CD14-positive monocyte (primary cell): ENCODE results near the gene RASD2. TPM values are rescaled to one million over a fixed set of nuclear protein-coding genes. Genes with fewer than 3 reads are reported as not detected.
A peak's percentile ranks its signal among the peaks of the same experiment; 100 is the strongest.

ENCODE experiments used
- DNase-seq, 3 donors: peaks; one replicate each; pipeline ENCODE4 v3.0.0-alpha.2; 2011 to 2022
- H2AFZ ChIP-seq: 2 replicates; pipeline ENCODE4 v1.6.0; 2012; ENCODE audit warnings: mild to moderate bottlenecking, low read depth, low read length, inconsistent platforms; ENCODE audit not compliant: insufficient read depth, poor library complexity, severe bottlenecking
- H3K27ac ChIP-seq, 2 donors: 1 replicate in 1 of 2; 2 replicates in 1 of 2; pipeline ENCODE4 v1.5.1; 2012 to 2013; ENCODE audit warnings: low read length in 2 of 2, control low read depth in 1 of 2, inconsistent platforms in 1 of 2, low read depth in 1 of 2, mild to moderate bottlenecking in 1 of 2
- H3K27me3 ChIP-seq, 2 donors: one replicate each; pipeline versions ENCODE4 v1.6.0 to v1.6.1; 2011 to 2013; ENCODE audit warnings: low read length in 2 of 2; ENCODE audit not compliant: control insufficient read depth in 2 of 2, insufficient read depth in 2 of 2
- H3K36me3 ChIP-seq, 2 donors: replicated peaks in 1 of 2; 1 replicate in 1 of 2; 2 replicates in 1 of 2; pipeline versions ENCODE4 v1.5.1 to v1.6.1; 2012 to 2013; ENCODE audit warnings: low read length in 2 of 2, control low read depth in 1 of 2, inconsistent platforms in 1 of 2, mild to moderate bottlenecking in 1 of 2; ENCODE audit not compliant: insufficient read depth in 2 of 2, control insufficient read depth in 1 of 2
- H3K4me1 ChIP-seq, 2 donors: 1 replicate in 1 of 2; 2 replicates in 1 of 2; pipeline versions ENCODE4 v1.5.1 to v1.6.1; 2012 to 2013; ENCODE audit warnings: low read length in 2 of 2, control low read depth in 1 of 2, inconsistent platforms in 1 of 2, mild to moderate bottlenecking in 1 of 2, moderate library complexity in 1 of 2; ENCODE audit not compliant: insufficient read depth in 2 of 2, control insufficient read depth in 1 of 2
- H3K4me2 ChIP-seq: replicated peaks from 2 replicates; pipeline ENCODE3; 2012; ENCODE audit warnings: low read length, moderate library complexity, mild to moderate bottlenecking; ENCODE audit not compliant: poor library complexity, severe bottlenecking; ENCODE audit errors: extremely low read depth
- H3K4me3 ChIP-seq, 3 experiments: fragments of 200-600 bp in 1 of 3; sonication (generic) in 1 of 3; replicated peaks in 1 of 3; 1 replicate in 2 of 3; 2 replicates in 1 of 3; pipeline ENCODE4 v1.5.1; 2011 to 2013; ENCODE audit warnings: low read length in 3 of 3, mild to moderate bottlenecking in 3 of 3, control low read depth in 2 of 3, low read depth in 2 of 3, inconsistent platforms in 1 of 3, moderate library complexity in 1 of 3
- H3K79me2 ChIP-seq: 2 replicates; pipeline ENCODE4 v1.6.0; 2012; ENCODE audit warnings: mild to moderate bottlenecking, control low read depth, inconsistent platforms, low read length, moderate library complexity; ENCODE audit not compliant: insufficient read depth
- H3K9ac ChIP-seq: 2 replicates; pipeline ENCODE4 v1.6.0; 2017; ENCODE audit warnings: low read length, mild to moderate bottlenecking; ENCODE audit not compliant: insufficient read depth, poor library complexity, severe bottlenecking
- H3K9me3 ChIP-seq, 2 donors: replicated peaks in 1 of 2; 1 replicate in 1 of 2; 2 replicates in 1 of 2; pipeline versions ENCODE4 v1.5.1 to v1.6.1; 2012 to 2013; ENCODE audit warnings: low read length in 2 of 2, control low read depth in 1 of 2; ENCODE audit not compliant: control insufficient read depth in 1 of 2, insufficient read depth in 1 of 2
- H4K20me1 ChIP-seq: 2 replicates; pipeline ENCODE4 v1.6.0; 2012; ENCODE audit warnings: mild to moderate bottlenecking, low read length, control low read depth, moderate library complexity; ENCODE audit not compliant: insufficient read depth
- H3K27ac Mint-ChIP-seq, 7 donors: one replicate each; pipeline ENCODE4 v1.8.0; 2020; ENCODE audit warnings: mild to moderate bottlenecking in 7 of 7, mixed read lengths in 7 of 7, moderate library complexity in 6 of 7, inconsistent platforms in 2 of 7
- H3K27me3 Mint-ChIP-seq, 3 donors: one replicate each; pipeline ENCODE4 v1.8.0; 2021 to 2022; ENCODE audit warnings: low read depth in 3 of 3, mild to moderate bottlenecking in 3 of 3, mixed read lengths in 3 of 3, moderate library complexity in 3 of 3, inconsistent platforms in 1 of 3
- H3K36me3 Mint-ChIP-seq, 2 donors: one replicate each; pipeline ENCODE4 v1.8.0; 2020; ENCODE audit warnings: mixed read lengths in 2 of 2, inconsistent platforms in 1 of 2, mild to moderate bottlenecking in 1 of 2
- H3K4me1 Mint-ChIP-seq: one replicate; pipeline ENCODE4 v1.8.0; 2020; ENCODE audit warnings: mild to moderate bottlenecking, mixed read lengths
- H3K4me3 Mint-ChIP-seq, 2 donors: one replicate each; pipeline ENCODE4 v1.8.0; 2020; ENCODE audit warnings: mild to moderate bottlenecking in 2 of 2, mixed read lengths in 2 of 2, moderate library complexity in 1 of 2
- H3K9me3 Mint-ChIP-seq, 7 donors: one replicate each; pipeline ENCODE4 v1.8.0; 2020 to 2022; ENCODE audit warnings: mixed read lengths in 7 of 7, mild to moderate bottlenecking in 6 of 7, moderate library complexity in 6 of 7, inconsistent platforms in 2 of 7
- WGBS: methylation state at CpG from one replicate; pipeline ENCODE4 v1.1.5; 2013; ENCODE audit warnings: missing lambda C conversion rate; ENCODE audit not compliant: insufficient coverage; 5-methylcytosine and 5-hydroxymethylcytosine counted together
- intact Hi-C, 2 donors: fragments of 100-400 bp; cut with micrococcal nuclease; formaldehyde crosslinking; loops; one replicate each; pipeline versions ENCODE4 v1.15.0 to v1.15.1; 2023
- polyA plus RNA-seq, 3 donors: library from polyadenylated mRNA; depleted of rRNA in 1 of 3; unstranded in 2 of 3; stranded (reverse) in 1 of 3; fragments of 300-500 nt in 2 of 3; fragments of >200 nt in 1 of 3; fragmentation: Illumina TruSeq in 2 of 3; gene quantifications; 1 replicate in 2 of 3; 2 replicates in 1 of 3; pipeline ENCODE4 v1.2.3, GENCODE V29; 2012 to 2021
- TF ChIP-seq, protein P1 (sequence below): fragments of 200-600 bp; IDR thresholded peaks from one replicate; pipeline ENCODE4 v1.8.0; 2022; ENCODE audit warnings: antibody characterized with exemption, mild to moderate bottlenecking

The RASD2 gene
- polyA plus RNA-seq, 3 donors, result 0.29 TPM; not detected in 2

DNA sequence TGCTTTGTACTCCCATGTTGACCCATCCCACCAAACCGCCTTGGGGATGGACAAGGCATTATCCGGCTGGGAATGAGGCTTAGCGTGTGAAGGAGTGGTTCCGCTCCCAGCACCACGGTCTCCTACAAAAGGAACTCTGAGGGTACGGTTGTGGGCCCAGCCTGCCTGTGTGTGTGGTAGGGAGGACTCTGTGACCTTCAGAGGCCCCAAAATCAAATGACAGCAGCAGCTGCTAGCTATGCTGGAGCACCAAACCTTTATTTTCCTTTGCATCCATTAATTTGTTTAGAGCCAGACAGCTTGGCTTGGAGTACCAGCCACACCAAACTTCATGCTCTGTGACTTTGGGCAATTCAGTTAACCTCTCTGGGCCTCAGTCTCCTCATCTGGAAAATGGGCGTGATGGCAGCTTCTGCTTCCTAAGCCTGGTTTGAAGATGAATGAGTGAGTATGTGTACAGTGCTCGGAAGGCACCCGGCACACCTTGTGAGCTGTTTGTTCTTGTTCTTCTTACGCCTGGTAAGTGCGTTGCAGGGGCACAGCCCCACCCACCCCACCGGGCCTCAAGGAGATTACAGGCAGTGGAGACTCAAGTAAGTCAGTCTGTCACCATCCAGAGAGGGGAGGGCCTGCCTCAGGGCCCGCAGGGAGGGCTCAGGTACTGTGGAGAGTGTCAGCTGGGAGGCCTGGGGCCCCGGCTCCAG is 51.2 kb downstream of the RASD2 start:
- peaks cover 27% of the 10 kb centered on the region for H3K4me1 Mint-ChIP-seq
- H3K36me3 Mint-ChIP-seq, result no peaks in the 10 kb centered on the region
- Histone ChIP-seq H3K4me1 (peaks cover 23 to 27% of the 10 kb centered on the region in 2 donors), H3K4me3 (no peak overlapping the region), H3K9ac (no peak overlapping the region), H3K79me2 (no peaks in the 10 kb centered on the region), H4K20me1 (no peaks in the 10 kb centered on the region), H3K4me2 (no peak overlapping the region), H3K27ac (no peak overlapping the region), H2AFZ (no peak overlapping the region), H3K9me3 (peaks cover 0 to under 1% of the 10 kb centered on the region in 2 donors), H3K36me3 (no peaks in the 10 kb centered on the region), H3K27me3 (no peaks in the 10 kb centered on the region)
- intact Hi-C loops, result no loop called here
- H3K27me3 Mint-ChIP-seq, result peaks cover 5 to 8% (median 7%) of the 10 kb centered on the region in 3 donors
- peak overlapping the region in 1 of 7 donors; percentile 78 for H3K27ac Mint-ChIP-seq
- DNase-seq, result no peak
- peaks cover 0 to 1% (median under 1%) of the 10 kb centered on the region in 7 donors for H3K9me3 Mint-ChIP-seq
- no peak overlapping the region for H3K4me3 Mint-ChIP-seq
- TF ChIP-seq, protein P1, sequence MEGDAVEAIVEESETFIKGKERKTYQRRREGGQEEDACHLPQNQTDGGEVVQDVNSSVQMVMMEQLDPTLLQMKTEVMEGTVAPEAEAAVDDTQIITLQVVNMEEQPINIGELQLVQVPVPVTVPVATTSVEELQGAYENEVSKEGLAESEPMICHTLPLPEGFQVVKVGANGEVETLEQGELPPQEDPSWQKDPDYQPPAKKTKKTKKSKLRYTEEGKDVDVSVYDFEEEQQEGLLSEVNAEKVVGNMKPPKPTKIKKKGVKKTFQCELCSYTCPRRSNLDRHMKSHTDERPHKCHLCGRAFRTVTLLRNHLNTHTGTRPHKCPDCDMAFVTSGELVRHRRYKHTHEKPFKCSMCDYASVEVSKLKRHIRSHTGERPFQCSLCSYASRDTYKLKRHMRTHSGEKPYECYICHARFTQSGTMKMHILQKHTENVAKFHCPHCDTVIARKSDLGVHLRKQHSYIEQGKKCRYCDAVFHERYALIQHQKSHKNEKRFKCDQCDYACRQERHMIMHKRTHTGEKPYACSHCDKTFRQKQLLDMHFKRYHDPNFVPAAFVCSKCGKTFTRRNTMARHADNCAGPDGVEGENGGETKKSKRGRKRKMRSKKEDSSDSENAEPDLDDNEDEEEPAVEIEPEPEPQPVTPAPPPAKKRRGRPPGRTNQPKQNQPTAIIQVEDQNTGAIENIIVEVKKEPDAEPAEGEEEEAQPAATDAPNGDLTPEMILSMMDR, result no peak
- WGBS, result 100% methylated on average over 2 of the region's 14 CpGs

DNA sequence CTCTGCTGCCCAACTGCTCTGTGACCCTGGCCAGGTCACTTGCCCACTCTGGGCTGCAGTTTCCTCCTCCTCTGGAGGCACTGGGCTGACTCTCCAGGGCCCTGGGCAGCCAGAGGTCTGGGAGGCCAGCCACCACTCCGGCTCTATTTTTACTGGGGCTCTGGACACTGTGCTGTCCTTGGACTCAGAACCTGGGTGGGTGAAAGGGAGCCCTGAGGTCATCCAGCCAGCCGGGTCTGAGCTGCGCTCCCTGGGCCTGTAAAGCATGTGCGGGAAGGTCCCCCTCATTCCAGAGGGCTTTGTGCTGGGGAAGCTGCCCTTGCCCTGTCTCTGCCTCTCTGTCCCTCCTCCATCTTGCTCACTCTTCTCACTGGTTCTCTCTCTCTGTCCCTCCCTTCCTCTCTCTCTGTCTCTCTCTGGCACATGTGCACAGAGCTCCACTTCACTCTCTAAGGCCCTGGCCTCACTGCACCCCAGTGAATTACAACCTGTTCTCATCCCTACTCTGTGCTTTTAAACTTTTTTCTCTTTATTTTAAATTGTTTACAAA is 51.9 kb downstream of the RASD2 start:
- no peak overlapping the region for H3K9ac ChIP-seq
- no peak overlapping the region for H3K4me3 ChIP-seq
- H3K27ac Mint-ChIP-seq, result no peak overlapping the region
- H3K9me3 ChIP-seq, result no peaks in the 10 kb centered on the region
- no peaks in the 10 kb centered on the region for H4K20me1 ChIP-seq
- no peak overlapping the region for H2AFZ ChIP-seq
- H3K36me3 Mint-ChIP-seq, result no peaks in the 10 kb centered on the region
- intact Hi-C loops, result no loop called here
- 100% methylated on average over 2 of the region's 4 CpGs for WGBS
- peaks cover 23 to 27% of the 10 kb centered on the region in 2 donors for H3K4me1 ChIP-seq
- H3K4me1 Mint-ChIP-seq, result peaks cover 27% of the 10 kb centered on the region
- H3K4me2 ChIP-seq, result no peak overlapping the region
- DNase-seq, result no peak
- H3K27ac ChIP-seq, result no peak overlapping the region
- H3K4me3 Mint-ChIP-seq, result no peak overlapping the region
- TF ChIP-seq, protein P1, result no peak
- no peaks in the 10 kb centered on the region for H3K36me3 ChIP-seq
- H3K27me3 Mint-ChIP-seq, result peaks cover 5 to 10% (median 8%) of the 10 kb centered on the region in 3 donors
- no peaks in the 10 kb centered on the region for H3K79me2 ChIP-seq
- no peaks in the 10 kb centered on the region for H3K27me3 ChIP-seq
- no peaks in the 10 kb centered on the region for H3K9me3 Mint-ChIP-seq
